CD4-positive, alpha-beta T cell treated with Interleukin-6 at 100 ng/mL for 8 hours (primary cell): Measurements from ENCODE around the gene MARK2.

Experiments
- DNase-seq: peaks from one replicate; pipeline ENCODE4 v3.0.0-alpha.2; 2020; ENCODE audit warnings: mixed read lengths, low spot score

The MARK2 gene

GRCh38 chr11:63882555-63883242 lies 43.8 kb downstream of the MARK2 start:
- peak; percentile 42 for DNase-seq

- no peak for DNase-seq
These were observed 44.9 kb downstream of the MARK2 start for GRCh38 chr11:63883791-63884190.

GRCh38 chr11:63884196-63884932 lies 45.5 kb downstream of the MARK2 start:
- no peak for DNase-seq

GRCh38 chr11:63887386-63887999 lies 48.6 kb downstream of the MARK2 start:
- no peak for DNase-seq

- DNase-seq = peak; percentile 81
These were observed 49.5 kb downstream of the MARK2 start for GRCh38 chr11:63888170-63889086.

GRCh38 chr11:63889344-63889743 lies 50.4 kb downstream of the MARK2 start:
- no peak for DNase-seq

GRCh38 chr11:63890368-63890767 lies 51.5 kb downstream of the MARK2 start:
- DNase-seq = no peak

GRCh38 chr11:63892228-63892627 lies 53.3 kb downstream of the MARK2 start:
- DNase-seq = no peak

GRCh38 chr11:63893355-63893754 lies 54.4 kb downstream of the MARK2 start:
- no peak for DNase-seq

- DNase-seq = no peak
These were observed 57.2 kb downstream of the MARK2 start for GRCh38 chr11:63896071-63896470.

- DNase-seq = no peak
These were observed 58.7 kb downstream of the MARK2 start for GRCh38 chr11:63897459-63898146.

- DNase-seq = no peak
These were observed 62.8 kb downstream of the MARK2 start for GRCh38 chr11:63901660-63902059.

GRCh38 chr11:63903884-63904283 lies 65.0 kb downstream of the MARK2 start:
- no peak for DNase-seq

- DNase-seq = no peak
These were observed 65.8 kb downstream of the MARK2 start for GRCh38 chr11:63904743-63905142.

- no peak for DNase-seq
These were observed 66.3 kb downstream of the MARK2 start for GRCh38 chr11:63905179-63905578.

- no peak for DNase-seq
These were observed 67.2 kb downstream of the MARK2 start for GRCh38 chr11:63906087-63906486.

GRCh38 chr11:63906585-63906984 lies 67.7 kb downstream of the MARK2 start:
- peak; percentile 54 for DNase-seq

GRCh38 chr11:63907063-63907462 lies 68.2 kb downstream of the MARK2 start:
- DNase-seq = no peak

GRCh38 chr11:63907808-63908530 lies 69.1 kb downstream of the MARK2 start:
- no peak for DNase-seq

- DNase-seq = no peak
These were observed 69.9 kb downstream of the MARK2 start for GRCh38 chr11:63908631-63909401.
